Measurements from ENCODE around the gene HCN2.

- no peak for TF ChIP-seq POLR2A (IDR thresholded peaks at IDR 0.05)
- TF ChIP-seq, protein P1, sequence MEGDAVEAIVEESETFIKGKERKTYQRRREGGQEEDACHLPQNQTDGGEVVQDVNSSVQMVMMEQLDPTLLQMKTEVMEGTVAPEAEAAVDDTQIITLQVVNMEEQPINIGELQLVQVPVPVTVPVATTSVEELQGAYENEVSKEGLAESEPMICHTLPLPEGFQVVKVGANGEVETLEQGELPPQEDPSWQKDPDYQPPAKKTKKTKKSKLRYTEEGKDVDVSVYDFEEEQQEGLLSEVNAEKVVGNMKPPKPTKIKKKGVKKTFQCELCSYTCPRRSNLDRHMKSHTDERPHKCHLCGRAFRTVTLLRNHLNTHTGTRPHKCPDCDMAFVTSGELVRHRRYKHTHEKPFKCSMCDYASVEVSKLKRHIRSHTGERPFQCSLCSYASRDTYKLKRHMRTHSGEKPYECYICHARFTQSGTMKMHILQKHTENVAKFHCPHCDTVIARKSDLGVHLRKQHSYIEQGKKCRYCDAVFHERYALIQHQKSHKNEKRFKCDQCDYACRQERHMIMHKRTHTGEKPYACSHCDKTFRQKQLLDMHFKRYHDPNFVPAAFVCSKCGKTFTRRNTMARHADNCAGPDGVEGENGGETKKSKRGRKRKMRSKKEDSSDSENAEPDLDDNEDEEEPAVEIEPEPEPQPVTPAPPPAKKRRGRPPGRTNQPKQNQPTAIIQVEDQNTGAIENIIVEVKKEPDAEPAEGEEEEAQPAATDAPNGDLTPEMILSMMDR (IDR thresholded peaks at IDR 0.05) = no peak
These were observed 54.1 kb downstream of the HCN2 start for GRCh38 chr19:643736-644135.
